Sigmoid colon (tissue), 4 donors: ENCODE data around the gene DMBT1.

ENCODE experiments used
- EP300 ChIP-seq, 4 donors: sonication (generic); formaldehyde crosslinking; IDR thresholded peaks; one replicate each; pipeline ENCODE4 v1.6.1; 2017; ENCODE audit warnings: antibody characterized with exemption in 4 of 4
- POLR2A ChIP-seq, 2 donors: fragments of 450-650 bp; IDR thresholded peaks; one replicate each; pipeline ENCODE4 v1.6.1; 2016; ENCODE audit warnings: antibody characterized with exemption in 2 of 2, mild to moderate bottlenecking in 2 of 2, moderate library complexity in 2 of 2
- TF ChIP-seq, protein P1 (sequence below), 4 experiments: fragments of 450-650 bp in 3 of 4; fragments of 200-600 bp in 1 of 4; IDR thresholded peaks; one replicate each; pipeline ENCODE4 v1.5.1; 2016 to 2019; ENCODE audit warnings: antibody characterized with exemption in 4 of 4, mild to moderate bottlenecking in 3 of 4, moderate library complexity in 2 of 4

DNA sequence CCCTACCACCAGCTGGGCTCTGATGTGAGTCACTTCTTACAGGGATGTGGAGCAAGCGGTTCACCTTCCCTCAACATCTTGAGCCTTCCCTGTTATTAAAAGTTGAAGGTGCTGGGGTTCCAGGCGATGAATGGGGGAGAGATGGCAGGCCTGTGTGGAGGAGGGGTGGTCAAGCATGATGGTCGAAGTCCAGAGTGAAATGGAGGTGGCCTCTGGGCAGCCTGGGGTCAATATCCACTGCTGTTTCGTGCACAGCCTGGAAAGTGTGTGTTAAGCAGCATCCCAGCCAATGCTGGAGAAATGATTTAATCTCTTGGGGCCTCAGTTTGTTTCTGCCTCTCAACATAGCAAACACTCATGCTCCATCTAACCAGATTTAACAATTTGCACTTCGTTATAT is 33.7 kb upstream of the DMBT1 start:
- TF ChIP-seq, protein P1, sequence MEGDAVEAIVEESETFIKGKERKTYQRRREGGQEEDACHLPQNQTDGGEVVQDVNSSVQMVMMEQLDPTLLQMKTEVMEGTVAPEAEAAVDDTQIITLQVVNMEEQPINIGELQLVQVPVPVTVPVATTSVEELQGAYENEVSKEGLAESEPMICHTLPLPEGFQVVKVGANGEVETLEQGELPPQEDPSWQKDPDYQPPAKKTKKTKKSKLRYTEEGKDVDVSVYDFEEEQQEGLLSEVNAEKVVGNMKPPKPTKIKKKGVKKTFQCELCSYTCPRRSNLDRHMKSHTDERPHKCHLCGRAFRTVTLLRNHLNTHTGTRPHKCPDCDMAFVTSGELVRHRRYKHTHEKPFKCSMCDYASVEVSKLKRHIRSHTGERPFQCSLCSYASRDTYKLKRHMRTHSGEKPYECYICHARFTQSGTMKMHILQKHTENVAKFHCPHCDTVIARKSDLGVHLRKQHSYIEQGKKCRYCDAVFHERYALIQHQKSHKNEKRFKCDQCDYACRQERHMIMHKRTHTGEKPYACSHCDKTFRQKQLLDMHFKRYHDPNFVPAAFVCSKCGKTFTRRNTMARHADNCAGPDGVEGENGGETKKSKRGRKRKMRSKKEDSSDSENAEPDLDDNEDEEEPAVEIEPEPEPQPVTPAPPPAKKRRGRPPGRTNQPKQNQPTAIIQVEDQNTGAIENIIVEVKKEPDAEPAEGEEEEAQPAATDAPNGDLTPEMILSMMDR (IDR thresholded peaks at IDR 0.05): no peak
- TF ChIP-seq POLR2A (IDR thresholded peaks at IDR 0.05) (no peak), EP300 (IDR thresholded peaks at IDR 0.05) (no peak)
